Loucy (cell line): ENCODE data around the gene CFAP210.

Source experiments
- H2AFZ ChIP-seq: fragments of 200-600 bp; sonication (generic); 2 replicates; pipeline ENCODE4 v1.6.0; 2016; ENCODE audit warnings: antibody characterized with exemption, mild to moderate bottlenecking, low read length, moderate library complexity
- H3F3A ChIP-seq: fragments of 200-600 bp; 2 replicates; pipeline ENCODE4 v1.6.0; 2016; ENCODE audit warnings: antibody characterized with exemption, low read depth, mild to moderate bottlenecking
- H3K27me3 ChIP-seq: fragments of 200-600 bp; sonication (generic); 2 replicates; pipeline ENCODE4 v1.6.1; 2014; ENCODE audit warnings: low read length, mild to moderate bottlenecking; ENCODE audit not compliant: insufficient read depth, poor library complexity, severe bottlenecking
- H3K36me3 ChIP-seq: fragments of 200-600 bp; sonication (generic); 2 replicates; pipeline ENCODE4 v1.6.1; 2016; ENCODE audit warnings: low read length; ENCODE audit not compliant: insufficient read depth
- H3K4me1 ChIP-seq: fragments of 200-600 bp; sonication (generic); 2 replicates; pipeline ENCODE4 v1.5.1; 2014; ENCODE audit warnings: low read length, mild to moderate bottlenecking; ENCODE audit not compliant: insufficient read depth, poor library complexity, severe bottlenecking
- H3K4me2 ChIP-seq: fragments of 200-600 bp; sonication (generic); 2 replicates; pipeline ENCODE4 v1.6.0; 2014; ENCODE audit warnings: antibody characterized with exemption, low read length, low read depth, mild to moderate bottlenecking; ENCODE audit not compliant: poor library complexity, severe bottlenecking
- H3K4me3 ChIP-seq: fragments of 200-600 bp; sonication (generic); 2 replicates; pipeline ENCODE4 v1.5.1; 2014; ENCODE audit warnings: low read length, mild to moderate bottlenecking, mixed read lengths; ENCODE audit not compliant: poor library complexity, severe bottlenecking
- H3K79me2 ChIP-seq: fragments of 200-600 bp; sonication (generic); 2 replicates; pipeline ENCODE4 v1.6.1; 2014; ENCODE audit warnings: low read length; ENCODE audit not compliant: insufficient read depth
- H3K9ac ChIP-seq: fragments of 200-600 bp; sonication (generic); 2 replicates; pipeline ENCODE4 v1.6.0; 2014; ENCODE audit warnings: mild to moderate bottlenecking, low read depth, low read length, moderate library complexity; ENCODE audit not compliant: poor library complexity, severe bottlenecking
- H3K9me2 ChIP-seq: fragments of 200-600 bp; sonication (generic); replicated peaks from 2 replicates; pipeline ENCODE4 v1.6.1; 2016; ENCODE audit warnings: low read depth, low read length, mixed read lengths
- H3K9me3 ChIP-seq: fragments of 200-600 bp; sonication (generic); 2 replicates; pipeline ENCODE4 v1.6.1; 2014; ENCODE audit warnings: mild to moderate bottlenecking, antibody characterized with exemption, low read length, low read depth; ENCODE audit not compliant: insufficient read depth
- H4K20me1 ChIP-seq: fragments of 200-600 bp; sonication (generic); 2 replicates; pipeline ENCODE4 v1.6.0; 2014; ENCODE audit warnings: antibody characterized with exemption, low read length, mild to moderate bottlenecking; ENCODE audit not compliant: insufficient read depth, poor library complexity, severe bottlenecking
- EZH2phosphoT487 ChIP-seq: fragments of 200-600 bp; IDR thresholded peaks from 2 replicates; pipeline ENCODE4 v1.6.1; 2018; ENCODE audit warnings: antibody characterized with exemption, mild to moderate bottlenecking, moderate library complexity, borderline replicate concordance
- TF ChIP-seq, protein P1 (sequence below): fragments of 200-600 bp; sonication (generic); conservative IDR thresholded peaks from 2 replicates; pipeline ENCODE4 v1.5.1; 2014; ENCODE audit warnings: mild to moderate bottlenecking, antibody characterized with exemption, low read length

The CFAP210 gene

DNA sequence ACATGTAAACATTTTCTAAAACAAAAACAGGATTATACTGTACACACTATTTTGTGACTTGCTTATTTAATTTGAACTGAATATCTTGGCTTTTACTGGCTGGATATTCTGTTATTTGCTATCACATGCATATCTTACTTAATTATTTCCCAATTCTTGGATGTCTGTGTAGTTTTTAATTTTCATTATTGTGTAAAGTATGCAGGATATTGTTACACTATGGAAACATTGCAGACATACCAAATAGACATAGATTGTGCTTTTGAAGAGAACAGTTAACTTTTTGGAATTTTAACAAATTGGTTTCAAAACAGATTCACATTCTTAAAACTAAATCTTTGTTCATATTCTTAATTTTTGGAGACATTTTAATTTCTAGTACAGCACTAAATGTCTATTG is 2.2 kb upstream of the CFAP210 start:
- H2AFZ ChIP-seq = no peak overlapping the region
- no peaks in the 10 kb centered on the region for H4K20me1 ChIP-seq
- no peaks in the 10 kb centered on the region for H3K79me2 ChIP-seq
- no peak overlapping the region for H3K4me3 ChIP-seq
- peaks cover 12% of the 10 kb centered on the region for H3K4me1 ChIP-seq
- no peak for TF ChIP-seq EZH2phosphoT487
- TF ChIP-seq, protein P1, sequence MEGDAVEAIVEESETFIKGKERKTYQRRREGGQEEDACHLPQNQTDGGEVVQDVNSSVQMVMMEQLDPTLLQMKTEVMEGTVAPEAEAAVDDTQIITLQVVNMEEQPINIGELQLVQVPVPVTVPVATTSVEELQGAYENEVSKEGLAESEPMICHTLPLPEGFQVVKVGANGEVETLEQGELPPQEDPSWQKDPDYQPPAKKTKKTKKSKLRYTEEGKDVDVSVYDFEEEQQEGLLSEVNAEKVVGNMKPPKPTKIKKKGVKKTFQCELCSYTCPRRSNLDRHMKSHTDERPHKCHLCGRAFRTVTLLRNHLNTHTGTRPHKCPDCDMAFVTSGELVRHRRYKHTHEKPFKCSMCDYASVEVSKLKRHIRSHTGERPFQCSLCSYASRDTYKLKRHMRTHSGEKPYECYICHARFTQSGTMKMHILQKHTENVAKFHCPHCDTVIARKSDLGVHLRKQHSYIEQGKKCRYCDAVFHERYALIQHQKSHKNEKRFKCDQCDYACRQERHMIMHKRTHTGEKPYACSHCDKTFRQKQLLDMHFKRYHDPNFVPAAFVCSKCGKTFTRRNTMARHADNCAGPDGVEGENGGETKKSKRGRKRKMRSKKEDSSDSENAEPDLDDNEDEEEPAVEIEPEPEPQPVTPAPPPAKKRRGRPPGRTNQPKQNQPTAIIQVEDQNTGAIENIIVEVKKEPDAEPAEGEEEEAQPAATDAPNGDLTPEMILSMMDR = no peak
- no peak overlapping the region for H3K9ac ChIP-seq
- no peaks in the 10 kb centered on the region for H3K9me2 ChIP-seq
- H3F3A ChIP-seq = no peaks in the 10 kb centered on the region
- H3K36me3 ChIP-seq = no peaks in the 10 kb centered on the region
- H3K9me3 ChIP-seq = no peaks in the 10 kb centered on the region
- no peak overlapping the region for H3K4me2 ChIP-seq
- no peaks in the 10 kb centered on the region for H3K27me3 ChIP-seq

DNA sequence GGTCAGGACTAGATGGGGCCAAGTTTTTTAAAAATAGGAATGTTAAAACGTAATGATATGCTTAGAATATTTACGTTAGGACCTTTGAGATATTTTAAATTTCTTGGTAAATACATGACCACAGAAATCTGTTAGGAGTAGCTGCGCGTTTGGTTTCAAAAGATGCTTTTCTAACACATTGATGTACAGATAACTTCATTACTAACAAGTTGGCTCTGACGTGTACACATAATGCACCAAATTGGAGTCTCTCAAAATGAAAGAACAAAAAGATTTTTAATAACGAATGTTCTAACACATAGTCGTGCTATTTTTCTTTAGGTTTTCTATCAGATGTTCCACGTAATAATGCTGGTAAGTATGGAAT is 672 bp upstream of the CFAP210 start:
- Histone ChIP-seq H3F3A (no peaks in the 10 kb centered on the region), H3K4me1 (peaks cover 12% of the 10 kb centered on the region), H4K20me1 (no peaks in the 10 kb centered on the region), H3K36me3 (no peaks in the 10 kb centered on the region), H3K4me3 (peak overlapping the region; percentile 79), H3K4me2 (peak overlapping the region; percentile 77), H3K9me3 (no peaks in the 10 kb centered on the region), H3K79me2 (no peaks in the 10 kb centered on the region), H3K27me3 (no peaks in the 10 kb centered on the region), H3K9ac (peak overlapping the region; percentile 77), H2AFZ (peak overlapping the region; percentile 91), H3K9me2 (no peaks in the 10 kb centered on the region)
- TF ChIP-seq EZH2phosphoT487 = no peak
- TF ChIP-seq, protein P1 = no peak

DNA sequence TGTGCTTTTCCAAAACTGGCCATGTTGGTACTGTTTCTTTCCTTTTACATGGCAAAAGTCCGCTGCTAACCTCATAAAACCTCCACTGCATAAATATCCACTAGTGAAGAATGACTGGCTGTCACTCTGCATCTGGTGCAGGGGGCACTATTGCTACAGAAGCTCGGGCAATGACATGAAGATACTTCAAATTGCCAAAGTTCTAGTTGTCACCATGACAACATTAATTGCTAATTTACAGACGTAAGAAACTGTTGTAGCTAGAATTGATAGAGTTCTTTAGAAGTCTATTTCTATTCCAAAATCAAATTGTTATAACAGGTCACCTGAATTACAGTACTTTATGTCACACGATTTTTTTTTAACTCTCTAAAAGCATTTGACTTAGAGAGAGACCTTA is 845 bp downstream of the CFAP210 start:
- Histone ChIP-seq H3K9ac (no peak overlapping the region), H2AFZ (peak overlapping the region; percentile 91; the same call in 1 of the 2 replicates), H3K27me3 (no peaks in the 10 kb centered on the region), H3F3A (no peaks in the 10 kb centered on the region), H3K4me1 (peaks cover 12% of the 10 kb centered on the region), H3K9me3 (no peaks in the 10 kb centered on the region), H3K79me2 (no peaks in the 10 kb centered on the region), H3K4me2 (peak overlapping the region; percentile 77), H3K4me3 (peak overlapping the region; percentile 79), H3K9me2 (no peaks in the 10 kb centered on the region), H3K36me3 (no peaks in the 10 kb centered on the region), H4K20me1 (no peaks in the 10 kb centered on the region)
- TF ChIP-seq, protein P1 = peak; percentile 52
- no peak for TF ChIP-seq EZH2phosphoT487
